OCI-LY7 (cell line): ENCODE data around the gene PLEKHG5. TPM values are rescaled to one million over a fixed set of nuclear protein-coding genes. Genes with fewer than 3 reads are reported as not detected.

Experiments
- BruUV-seq: library from RNA; stranded (reverse); fragments of 400-500 nt; replicated peaks from 2 replicates; lab custom pipeline; 2021; lab: Mats Ljungman, UMichigan
- CTCF ChIA-PET: fragments of 300-600 bp; sonication (Branson Sonifier 250); formaldehyde crosslinking; loops from one replicate; lab custom pipeline; 2022; ENCODE audit warnings: antibody characterized with exemption; ENCODE audit not compliant: unreplicated experiment; lab: Charles Lee
- POLR2A ChIA-PET: fragments of 300-600 bp; sonication (Branson Sonifier 250); formaldehyde crosslinking; loops from one replicate; lab custom pipeline; 2022; ENCODE audit warnings: antibody characterized with exemption; lab: Charles Lee
- DNase-seq: peaks from one replicate; pipeline ENCODE4 v3.0.0-alpha.2; 2015; ENCODE audit warnings: low spot score
- H2AFZ ChIP-seq: fragments of 200-600 bp; sonication (generic), shearing (Covaris generic); 2 replicates; pipeline ENCODE4 v1.6.1; 2014; ENCODE audit warnings: mild to moderate bottlenecking, antibody characterized with exemption, low read length, moderate library complexity
- H3K27ac ChIP-seq: fragments of 200-600 bp; sonication (generic); 2 replicates; pipeline ENCODE4 v1.5.1; 2014; ENCODE audit warnings: mixed run types, low read depth, mild to moderate bottlenecking, moderate library complexity, low read length, inconsistent platforms; ENCODE audit not compliant: poor library complexity, severe bottlenecking
- H3K36me3 ChIP-seq: fragments of 200-600 bp; sonication (generic); 2 replicates; pipeline ENCODE4 v1.6.1; 2014; ENCODE audit warnings: mild to moderate bottlenecking, antibody characterized with exemption, low read length, moderate library complexity, mixed read lengths; ENCODE audit not compliant: insufficient read depth
- H3K4me1 ChIP-seq: fragments of 200-600 bp; sonication (generic); 2 replicates; pipeline ENCODE4 v1.5.1; 2014; ENCODE audit warnings: mild to moderate bottlenecking, low read length; ENCODE audit not compliant: insufficient read depth, poor library complexity, severe bottlenecking
- H3K4me2 ChIP-seq: fragments of 200-600 bp; sonication (generic); 2 replicates; pipeline ENCODE4 v1.6.1; 2014; ENCODE audit warnings: mild to moderate bottlenecking, low read length
- H3K4me3 ChIP-seq: fragments of 200-600 bp; sonication (generic); 2 replicates; pipeline ENCODE4 v1.5.1; 2014; ENCODE audit warnings: mild to moderate bottlenecking, low read depth, low read length; ENCODE audit not compliant: poor library complexity, severe bottlenecking
- H3K79me2 ChIP-seq: fragments of 200-600 bp; sonication (generic); 2 replicates; pipeline ENCODE4 v1.6.1; 2016; ENCODE audit warnings: low read depth, mild to moderate bottlenecking, low read length, moderate library complexity, mixed read lengths; ENCODE audit not compliant: insufficient read depth
- H3K9me2 ChIP-seq: fragments of 200-600 bp; sonication (generic); 2 replicates; pipeline ENCODE4 v1.6.1; 2016; ENCODE audit warnings: mild to moderate bottlenecking, low read length, mixed read lengths; ENCODE audit not compliant: insufficient read depth
- H3K9me3 ChIP-seq: fragments of 200-600 bp; sonication (generic); 2 replicates; pipeline ENCODE4 v1.6.1; 2014; ENCODE audit warnings: mild to moderate bottlenecking, mixed run types, low read length, mixed read lengths
- H4K20me1 ChIP-seq: fragments of 200-600 bp; sonication (generic); 2 replicates; pipeline ENCODE4 v1.6.1; 2014; ENCODE audit warnings: mild to moderate bottlenecking, antibody characterized with exemption, low read length, moderate library complexity, mixed read lengths; ENCODE audit not compliant: insufficient read depth
- CTCF ChIP-seq: fragments of 200-600 bp; sonication (generic); conservative IDR thresholded peaks from 2 replicates; pipeline ENCODE4 v1.5.1; 2014; ENCODE audit warnings: mild to moderate bottlenecking, antibody characterized with exemption, low read length, moderate library complexity, mixed read lengths
- EZH2phosphoT487 ChIP-seq: fragments of 200-600 bp; sonication (generic); IDR thresholded peaks from 2 replicates; pipeline ENCODE4 v1.6.1; 2018; ENCODE audit warnings: low read depth, borderline replicate concordance, mild to moderate bottlenecking, mixed run types, antibody characterized with exemption, low read length, moderate library complexity, mixed read lengths
- intact Hi-C: fragments of 100-400 bp; cut with micrococcal nuclease; formaldehyde crosslinking; loops from one replicate; pipeline ENCODE4 v1.10.0; 2022; ENCODE audit not compliant: unreplicated experiment
- total RNA-seq, 2 experiments: library from RNA; depleted of rRNA in 1 of 2; stranded (reverse); fragments of >200 nt in 1 of 2; shearing (Covaris generic) in 1 of 2; gene quantifications; 2 replicates each; pipeline ENCODE4 v1.2.3, GENCODE V29; 2014 to 2022

The PLEKHG5 gene
- total RNA-seq, 2 experiments from 2014 or later = 1.6 to 2.4 TPM

- Histone ChIP-seq H3K27ac (no peak overlapping the region), H3K4me3 (no peak overlapping the region), H3K4me2 (no peak overlapping the region), H3K9me2 (no peaks in the 10 kb centered on the region), H3K79me2 (no peaks in the 10 kb centered on the region), H2AFZ (no peak overlapping the region), H3K36me3 (no peaks in the 10 kb centered on the region), H3K4me1 (no peaks in the 10 kb centered on the region), H3K9me3 (no peaks in the 10 kb centered on the region), H4K20me1 (no peaks in the 10 kb centered on the region; the same call in 1 of the 2 replicates)
- BruUV-seq = no TSS peak
- TF ChIP-seq CTCF (no peak), EZH2phosphoT487 (no peak)
- intact Hi-C loops = no loop called here
- ChIA-PET CTCF (no interaction called here), POLR2A (interaction anchor here (0.6 kb wide), 1 partner anchor 219 kb away, joined by 6 read pairs; no protein-coding TSS in a partner anchor)
- no peak for DNase-seq
Observed at GRCh38 chr1:6506210-6507036, 15.0 kb upstream of the PLEKHG5 start.

GRCh38 chr1:6505367-6506209 lies 14.1 kb upstream of the PLEKHG5 start:
- no peak overlapping the region for H3K4me2 ChIP-seq
- no peaks in the 10 kb centered on the region for H3K9me3 ChIP-seq
- no peaks in the 10 kb centered on the region for H3K9me2 ChIP-seq
- TF ChIP-seq CTCF (no peak), EZH2phosphoT487 (no peak)
- no peaks in the 10 kb centered on the region for H3K79me2 ChIP-seq
- no peak for DNase-seq
- no peaks in the 10 kb centered on the region; the same call in 1 of the 2 replicates for H4K20me1 ChIP-seq
- no peak overlapping the region for H2AFZ ChIP-seq
- no peaks in the 10 kb centered on the region for H3K36me3 ChIP-seq
- ChIA-PET POLR2A (no interaction called here), CTCF (no interaction called here)
- intact Hi-C loops = no loop called here
- no peak overlapping the region for H3K4me3 ChIP-seq
- H3K27ac ChIP-seq = no peak overlapping the region
- no peaks in the 10 kb centered on the region for H3K4me1 ChIP-seq
- BruUV-seq = no TSS peak
